VCaP (cell line): ENCODE results near the gene WIZ.

Source experiments
- H3K27ac ChIP-seq: fragments of 450-650 bp; 2 replicates; pipeline ENCODE4 v1.5.1; 2017
- TF ChIP-seq, protein P1 (sequence below): fragments of 450-650 bp; conservative IDR thresholded peaks from 2 replicates; pipeline ENCODE4 v1.5.1; 2017; ENCODE audit warnings: mild to moderate bottlenecking, moderate library complexity

The WIZ gene

DNA sequence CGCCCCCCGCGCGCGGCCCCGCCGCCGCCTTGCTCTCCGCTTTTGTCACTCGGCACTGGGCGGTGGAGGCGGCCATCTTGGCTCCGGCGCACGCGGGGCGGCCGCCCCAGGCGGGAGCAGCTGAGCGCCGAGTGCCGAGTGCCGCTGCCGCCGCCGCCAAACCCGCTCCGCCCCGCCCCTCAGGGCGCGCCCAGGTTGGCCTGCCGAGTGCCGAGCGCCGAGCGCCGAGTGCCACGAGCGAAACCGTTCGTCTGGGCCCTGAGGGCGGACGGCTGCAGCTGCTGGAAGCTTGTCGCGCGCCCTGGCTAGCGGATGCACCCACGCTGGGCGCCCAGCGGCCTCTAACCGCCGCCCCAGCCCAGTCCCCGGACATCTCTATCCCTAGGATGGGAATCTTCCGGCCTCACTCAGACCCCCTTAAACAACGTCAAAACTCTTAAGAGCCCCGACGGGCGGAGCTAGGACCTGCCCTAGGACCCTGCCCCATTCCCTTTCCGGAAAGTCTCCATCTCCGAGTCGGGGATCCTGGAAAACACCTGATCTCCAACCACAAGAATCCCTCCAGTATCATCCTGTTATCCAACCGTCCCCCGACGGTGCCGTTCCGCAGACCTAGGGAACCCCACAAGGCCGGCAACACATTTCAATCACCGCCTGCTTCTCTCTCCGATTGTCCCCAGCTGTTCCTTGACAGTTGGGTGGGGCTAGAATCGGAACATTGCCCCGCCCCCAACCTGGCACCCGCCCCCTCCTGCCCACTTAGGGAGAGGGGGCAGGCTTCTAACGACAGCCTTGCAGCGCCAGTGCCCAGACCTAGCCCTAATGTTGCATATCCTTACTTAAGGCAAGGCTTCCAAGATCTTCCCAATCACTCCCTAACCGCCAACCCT, 16.9 kb downstream of the WIZ start:
- H3K27ac ChIP-seq = peak overlapping the region; percentile 85
- TF ChIP-seq, protein P1, sequence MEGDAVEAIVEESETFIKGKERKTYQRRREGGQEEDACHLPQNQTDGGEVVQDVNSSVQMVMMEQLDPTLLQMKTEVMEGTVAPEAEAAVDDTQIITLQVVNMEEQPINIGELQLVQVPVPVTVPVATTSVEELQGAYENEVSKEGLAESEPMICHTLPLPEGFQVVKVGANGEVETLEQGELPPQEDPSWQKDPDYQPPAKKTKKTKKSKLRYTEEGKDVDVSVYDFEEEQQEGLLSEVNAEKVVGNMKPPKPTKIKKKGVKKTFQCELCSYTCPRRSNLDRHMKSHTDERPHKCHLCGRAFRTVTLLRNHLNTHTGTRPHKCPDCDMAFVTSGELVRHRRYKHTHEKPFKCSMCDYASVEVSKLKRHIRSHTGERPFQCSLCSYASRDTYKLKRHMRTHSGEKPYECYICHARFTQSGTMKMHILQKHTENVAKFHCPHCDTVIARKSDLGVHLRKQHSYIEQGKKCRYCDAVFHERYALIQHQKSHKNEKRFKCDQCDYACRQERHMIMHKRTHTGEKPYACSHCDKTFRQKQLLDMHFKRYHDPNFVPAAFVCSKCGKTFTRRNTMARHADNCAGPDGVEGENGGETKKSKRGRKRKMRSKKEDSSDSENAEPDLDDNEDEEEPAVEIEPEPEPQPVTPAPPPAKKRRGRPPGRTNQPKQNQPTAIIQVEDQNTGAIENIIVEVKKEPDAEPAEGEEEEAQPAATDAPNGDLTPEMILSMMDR = no peak

- TF ChIP-seq, protein P1 = no peak
- peak overlapping the region; percentile 85 for H3K27ac ChIP-seq
These were observed 17.7 kb downstream of the WIZ start for GRCh38 chr19:15432018-15432494.

DNA sequence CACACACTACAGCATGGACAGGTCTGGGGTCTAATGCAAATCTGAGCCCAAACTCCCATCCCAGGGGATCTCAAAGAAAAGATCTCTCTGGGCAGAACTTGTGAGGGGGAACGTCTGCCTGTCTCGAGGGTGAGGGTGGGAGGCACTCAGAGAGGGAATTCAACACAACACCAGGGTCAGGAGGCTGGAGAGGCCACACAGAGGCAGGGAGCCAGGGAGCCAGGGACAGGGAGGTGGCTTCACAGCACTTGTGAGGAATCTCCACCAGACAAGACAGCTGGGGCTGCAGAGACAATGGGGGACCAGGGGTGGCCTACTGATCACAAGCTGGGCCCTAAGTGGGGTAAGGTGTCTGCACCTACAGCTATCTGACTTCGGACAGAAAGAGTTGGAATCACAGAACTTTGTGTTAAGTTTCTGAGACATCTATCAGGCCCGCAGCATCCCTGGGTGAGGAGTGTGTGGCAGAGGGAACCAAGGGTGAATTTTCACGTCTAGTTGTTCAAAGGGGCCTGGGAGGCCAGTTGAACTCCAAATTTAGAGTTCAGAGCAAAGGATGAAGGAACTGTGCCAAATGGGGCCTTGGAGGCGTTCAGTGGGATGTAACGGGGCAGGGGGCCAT, 18.2 kb downstream of the WIZ start:
- peak overlapping the region; percentile 85 for H3K27ac ChIP-seq
- TF ChIP-seq, protein P1 = no peak

- TF ChIP-seq, protein P1 = no peak
These were observed 19.1 kb downstream of the WIZ start for GRCh38 chr19:15430526-15431120.

GRCh38 chr19:15429825-15430467, 19.8 kb downstream of the WIZ start:
- TF ChIP-seq, protein P1 = no peak
- H3K27ac ChIP-seq = no peak overlapping the region

More at GRCh38 chr19:15430526-15431120, 19.1 kb downstream of the WIZ start:
- H3K27ac ChIP-seq = peak overlapping the region; percentile 85; the same call in 1 of the 2 replicates

GRCh38 chr19:15428956-15429824, 20.6 kb downstream of the WIZ start:
- H3K27ac ChIP-seq = no peak overlapping the region
- TF ChIP-seq, protein P1 = no peak
